Activated CD4-positive, alpha-beta T cell treated with anti-CD3 and anti-CD28 coated beads, Interleukin-2, Interleukin-4, amounts not matched to agents 100 ng/mL and 50 ng/mL, durations not matched to agents 16 hours and 8 hours (primary cell): ENCODE measurements around the gene P2RX1.
"Not testable (repeated sequence)": the region's sequence is repeated elsewhere in the genome, so short reads cannot be mapped to it uniquely, and the experiment has no call there.

ENCODE experiments used
- DNase-seq: peaks from one replicate; pipeline ENCODE4 v3.0.0-alpha.2; 2020; ENCODE audit warnings: low spot score

Gene P2RX1

GRCh38 chr17:3951420-3951819 lies 35.2 kb upstream of the P2RX1 start:
- DNase-seq, result no peak

- no peak for DNase-seq
Observed at GRCh38 chr17:3951003-3951402, 34.7 kb upstream of the P2RX1 start.

- DNase-seq, result no peak
Observed at GRCh38 chr17:3950584-3950983, 34.3 kb upstream of the P2RX1 start.

GRCh38 chr17:3949418-3949817 lies 33.2 kb upstream of the P2RX1 start:
- no peak for DNase-seq

- DNase-seq, result not testable (repeated sequence)
Observed at GRCh38 chr17:3948551-3948950, 32.3 kb upstream of the P2RX1 start.

GRCh38 chr17:3947318-3947810 lies 31.1 kb upstream of the P2RX1 start:
- no peak for DNase-seq

GRCh38 chr17:3946711-3947235 lies 30.5 kb upstream of the P2RX1 start:
- no peak for DNase-seq

- peak; percentile 29 for DNase-seq
Observed at GRCh38 chr17:3944485-3945388, 28.5 kb upstream of the P2RX1 start.

GRCh38 chr17:3943240-3943891 lies 27.1 kb upstream of the P2RX1 start:
- DNase-seq, result no peak

- DNase-seq, result no peak
Observed at GRCh38 chr17:3940965-3941698, 24.9 kb upstream of the P2RX1 start.

GRCh38 chr17:3937359-3937758 lies 21.1 kb upstream of the P2RX1 start:
- no peak for DNase-seq

GRCh38 chr17:3935825-3936355 lies 19.6 kb upstream of the P2RX1 start:
- no peak for DNase-seq

GRCh38 chr17:3935140-3935542 lies 18.9 kb upstream of the P2RX1 start:
- DNase-seq, result peak; percentile 11

- no peak for DNase-seq
Observed at GRCh38 chr17:3929764-3930163, 13.5 kb upstream of the P2RX1 start.

GRCh38 chr17:3929181-3929580 lies 12.9 kb upstream of the P2RX1 start:
- DNase-seq, result no peak

- no peak for DNase-seq
Observed at GRCh38 chr17:3928406-3928805, 12.1 kb upstream of the P2RX1 start.

GRCh38 chr17:3927628-3928340 lies 11.5 kb upstream of the P2RX1 start:
- DNase-seq, result no peak

GRCh38 chr17:3926860-3927627 lies 10.8 kb upstream of the P2RX1 start:
- no peak for DNase-seq

- DNase-seq, result no peak
Observed at GRCh38 chr17:3925684-3926485, 9.6 kb upstream of the P2RX1 start.
